Measurements from ENCODE around the gene SELE. TPM values are rescaled to one million over a fixed set of nuclear protein-coding genes. Genes with fewer than 3 reads are reported as not detected.

SELE gene
- total RNA-seq, 4 donors from 2014 or later, result 0.45 to 11.0 TPM; not detected in 2

GRCh38 chr1:169712309-169712631 lies 21.6 kb downstream of the SELE start:
- peaks cover 0 to 20% (median 0%) of the 10 kb centered on the region in 3 donors for H3K9me3 ChIP-seq
- TF ChIP-seq POLR2AphosphoS5 (IDR thresholded peaks at IDR 0.05) (no peak), POLR2A (IDR thresholded peaks at IDR 0.05) (no peak), EP300 (IDR thresholded peaks at IDR 0.05) (no peak), CTCF (IDR thresholded peaks at IDR 0.05) (no peak)
- H3K27ac ChIP-seq, result no peak overlapping the region
- ATAC-seq, result no peak
- peaks cover 10% of the 10 kb centered on the region for H3K27me3 ChIP-seq
- H3K4me3 ChIP-seq, result no peak overlapping the region
- no peaks in the 10 kb centered on the region for H3K36me3 ChIP-seq
- 89 to 93% methylated on average over 2 of the region's 2 CpGs for WGBS, 2 donors (ENCODE audit: low coverage in 1 of 2)
- H3K4me1 ChIP-seq, result peaks cover 0 to 6% (median 0%) of the 10 kb centered on the region in 3 donors

GRCh38 chr1:169711469-169712308 lies 22.2 kb downstream of the SELE start, which contains the start of gene SELL:
TSS of gene SELL (minus strand) at chr1:169711620. CDS start at chr1:169711498, 122 bp downstream.
- no peak for TF ChIP-seq POLR2AphosphoS5 (IDR thresholded peaks at IDR 0.05)
- no peak for TF ChIP-seq POLR2A (IDR thresholded peaks at IDR 0.05)
- no peak for TF ChIP-seq EP300 (IDR thresholded peaks at IDR 0.05)
- peak; percentile 48 to 68 (median 61) for TF ChIP-seq CTCF (IDR thresholded peaks at IDR 0.05)
- Histone ChIP-seq H3K27me3 (peaks cover 10% of the 10 kb centered on the region), H3K36me3 (no peaks in the 10 kb centered on the region), H3K4me3 (peak within 1 kb of the TSS in 1 of 2 donors; percentile 18), H3K4me1 (peaks cover 0 to 6% (median 0%) of the 10 kb centered on the region in 3 donors), H3K27ac (no peak within 1 kb of the TSS), H3K9me3 (peaks cover 0 to 20% (median 0%) of the 10 kb centered on the region in 3 donors)
- WGBS, 2 donors (ENCODE audit: low coverage in 1 of 2), result 4 to 16% methylated on average over 4 to 6 of the region's 6 CpGs
- peak; percentile 71 for ATAC-seq

GRCh38 chr1:169708647-169709046 lies 25.2 kb downstream of the SELE start:
- TF ChIP-seq CTCF (IDR thresholded peaks at IDR 0.05) (no peak), POLR2A (IDR thresholded peaks at IDR 0.05) (no peak), EP300 (IDR thresholded peaks at IDR 0.05) (no peak), POLR2AphosphoS5 (IDR thresholded peaks at IDR 0.05) (no peak)
- peaks cover 0 to 8% (median 0%) of the 10 kb centered on the region in 3 donors for H3K9me3 ChIP-seq
- no peak overlapping the region for H3K4me3 ChIP-seq
- H3K4me1 ChIP-seq, result peaks cover 0 to 6% (median 0%) of the 10 kb centered on the region in 3 donors
- peaks cover 10% of the 10 kb centered on the region for H3K27me3 ChIP-seq
- H3K36me3 ChIP-seq, result no peaks in the 10 kb centered on the region
- WGBS, 2 donors (ENCODE audit: low coverage in 1 of 2), result 79 to 100% methylated on average over 1 to 3 of the region's 3 CpGs
- H3K27ac ChIP-seq, result no peak overlapping the region
- no peak for ATAC-seq

- TF ChIP-seq POLR2A (IDR thresholded peaks at IDR 0.05), result no peak
- TF ChIP-seq EP300 (IDR thresholded peaks at IDR 0.05), result no peak
- no peak for TF ChIP-seq CTCF (IDR thresholded peaks at IDR 0.05)
- no peak for TF ChIP-seq POLR2AphosphoS5 (IDR thresholded peaks at IDR 0.05)
- H3K9me3 ChIP-seq, result peaks cover 0 to 2% (median 0%) of the 10 kb centered on the region in 3 donors
- WGBS, 2 donors (ENCODE audit: low coverage in 1 of 2), result 67% methylated on average over 4 to 9 of the region's 9 CpGs
- peaks cover 0 to 6% (median 0%) of the 10 kb centered on the region in 3 donors for H3K4me1 ChIP-seq
- H3K27ac ChIP-seq, result no peak overlapping the region
- peaks cover 10% of the 10 kb centered on the region for H3K27me3 ChIP-seq
- no peak for ATAC-seq
- H3K36me3 ChIP-seq, result no peaks in the 10 kb centered on the region
- no peak overlapping the region for H3K4me3 ChIP-seq
These were observed 25.8 kb downstream of the SELE start for GRCh38 chr1:169707912-169708604.
